Measurements from ENCODE around the gene KSR1.

The KSR1 gene

DNA sequence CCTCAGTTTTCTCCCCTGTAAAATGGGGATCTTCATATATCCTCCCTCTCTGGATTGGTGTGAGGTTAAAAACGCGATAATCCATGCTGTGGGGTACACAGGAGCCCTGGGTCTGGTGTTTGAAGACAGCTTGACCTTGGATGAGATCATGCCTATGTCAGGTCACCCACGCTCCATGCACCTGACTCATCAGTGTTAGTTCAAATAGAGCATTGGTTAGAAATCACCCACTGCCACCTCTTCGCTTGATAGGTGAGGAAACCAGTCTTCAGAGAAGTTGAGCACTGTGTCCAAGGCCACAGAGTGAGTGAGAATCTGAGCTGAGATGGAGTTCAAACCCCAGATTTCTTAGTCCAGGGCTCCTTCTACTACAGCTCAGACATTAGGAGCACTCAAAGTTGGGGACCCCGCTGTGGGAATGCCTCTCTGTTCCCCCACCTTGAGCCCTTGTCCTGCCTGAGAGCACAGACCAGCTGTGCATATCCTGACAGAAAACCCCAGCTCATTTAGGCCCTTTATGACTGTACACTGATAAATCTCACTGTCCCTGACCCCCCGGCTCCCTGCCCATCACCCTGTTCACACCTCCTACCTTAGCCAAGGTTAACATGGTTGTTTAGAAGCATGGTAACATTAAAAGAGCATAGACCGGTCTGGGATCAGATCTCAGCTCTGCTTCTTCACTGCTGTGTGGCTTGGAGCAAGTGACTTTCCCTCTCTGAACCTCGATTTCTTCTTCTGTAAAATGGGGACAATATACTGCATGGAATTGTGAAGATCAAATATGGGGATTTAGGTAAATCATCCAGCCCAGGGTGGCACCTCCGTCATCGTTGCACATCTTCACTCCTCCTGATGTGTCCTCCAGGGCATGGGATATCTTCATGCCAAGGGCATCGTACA, 152.3 kb downstream of the KSR1 start:
- Mint-ChIP-seq H3K4me3 (no peak overlapping the region), H3K9me3 (no peaks in the 10 kb centered on the region), H3K27ac (no peak overlapping the region), H3K27me3 (no peaks in the 10 kb centered on the region), H3K36me3 (ENCODE audit: low read depth) (peaks cover 95% of the 10 kb centered on the region), H3K4me1 (ENCODE audit: low read depth) (no peaks in the 10 kb centered on the region)
- intact Hi-C loops (cut with micrococcal nuclease), result loop anchor here (5.0 kb wide), 1 partner anchor 149 kb away; no protein-coding TSS in a partner anchor

DNA sequence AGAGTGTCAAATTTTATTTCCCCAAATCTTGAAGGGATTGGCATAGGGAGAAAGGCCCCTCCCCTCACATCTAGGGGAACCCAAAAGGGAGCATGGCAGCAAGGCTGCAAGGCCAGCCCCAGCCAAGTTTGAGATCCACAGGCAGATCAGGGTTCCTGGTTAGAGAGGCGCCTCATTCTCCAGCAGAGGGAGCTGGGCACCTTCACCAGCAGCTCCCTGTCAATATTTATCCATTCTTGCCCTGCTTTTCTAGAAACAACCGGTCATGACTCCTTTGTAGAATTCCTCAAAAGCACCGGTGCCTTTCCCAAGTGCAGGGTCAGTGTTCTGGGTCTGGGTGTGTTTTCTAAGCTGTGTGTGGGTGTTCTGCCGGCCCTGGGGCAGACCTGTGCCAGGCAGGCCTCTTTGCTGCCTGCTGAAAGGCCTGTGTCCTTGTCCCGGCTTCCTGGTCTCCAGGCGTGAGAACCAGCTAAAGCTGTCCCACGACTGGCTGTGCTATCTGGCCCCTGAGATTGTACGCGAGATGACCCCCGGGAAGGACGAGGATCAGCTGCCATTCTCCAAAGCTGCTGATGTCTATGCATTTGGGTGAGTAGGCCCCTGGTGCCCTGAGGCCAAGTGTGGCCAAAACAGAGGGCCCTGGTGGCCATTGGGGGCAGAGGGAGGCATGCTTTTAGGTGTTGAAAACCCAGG, 153.5 kb downstream of the KSR1 start:
- H3K36me3 Mint-ChIP-seq (ENCODE audit: low read depth), result peaks cover 92% of the 10 kb centered on the region
- no peaks in the 10 kb centered on the region for H3K27me3 Mint-ChIP-seq
- no peaks in the 10 kb centered on the region for H3K4me1 Mint-ChIP-seq (ENCODE audit: low read depth)
- intact Hi-C loops (cut with micrococcal nuclease), result loop anchor here (5.0 kb wide), 1 partner anchor 148 kb away; no protein-coding TSS in a partner anchor
- H3K27ac Mint-ChIP-seq, result no peak overlapping the region
- H3K4me3 Mint-ChIP-seq, result no peak overlapping the region
- no peaks in the 10 kb centered on the region for H3K9me3 Mint-ChIP-seq

DNA sequence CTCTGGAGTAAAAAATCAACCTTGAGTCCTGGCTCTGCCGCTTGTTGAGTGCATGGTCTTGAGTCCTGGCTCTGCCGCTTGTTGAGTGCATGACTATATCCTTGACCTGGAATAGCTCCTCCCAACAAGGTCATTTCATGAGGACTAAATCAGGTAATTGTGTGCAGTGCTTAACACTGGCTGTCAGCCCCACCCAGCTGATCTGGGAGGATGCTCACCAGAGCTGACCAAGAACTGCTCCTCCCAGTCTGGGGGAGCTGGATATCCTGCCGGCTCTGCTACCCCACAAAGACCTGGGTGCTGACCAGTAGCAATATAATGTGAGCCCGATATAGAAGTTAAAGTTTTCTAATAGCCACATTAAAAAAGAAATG, 154.0 kb downstream of the KSR1 start:
- intact Hi-C loops (cut with micrococcal nuclease), result no loop called here
- Mint-ChIP-seq H3K36me3 (ENCODE audit: low read depth) (peaks cover 92% of the 10 kb centered on the region), H3K9me3 (no peaks in the 10 kb centered on the region), H3K4me3 (no peak overlapping the region), H3K27ac (no peak overlapping the region), H3K4me1 (ENCODE audit: low read depth) (no peaks in the 10 kb centered on the region), H3K27me3 (no peaks in the 10 kb centered on the region)

DNA sequence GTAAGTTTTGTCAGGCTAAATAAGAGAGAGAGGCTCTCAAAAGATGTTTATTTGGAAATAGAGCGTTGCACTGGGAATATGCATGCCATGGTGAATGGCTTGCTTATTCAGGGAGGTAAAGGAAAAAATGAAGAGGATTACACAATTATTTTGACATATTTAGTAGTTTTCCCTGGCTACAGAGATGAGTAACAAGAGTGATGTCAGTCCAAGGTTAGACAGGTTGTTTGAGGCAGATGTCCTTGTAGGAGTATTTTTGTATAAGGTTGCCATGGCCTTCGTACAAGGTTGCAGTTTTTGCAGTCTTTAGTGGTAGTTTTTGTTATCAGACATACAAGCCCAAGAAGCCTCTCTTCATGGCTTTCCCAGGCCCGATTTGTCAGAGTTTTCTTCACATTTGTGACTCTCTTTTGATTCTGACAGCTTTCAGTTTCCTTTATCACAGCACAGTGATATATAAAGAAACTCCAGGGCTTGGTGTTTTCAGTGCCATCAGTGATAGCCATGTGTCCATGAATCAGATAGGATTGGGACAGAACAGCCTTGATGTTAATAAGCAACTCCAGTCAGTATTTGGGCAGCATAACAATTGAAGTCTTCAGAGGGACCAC, 156.0 kb downstream of the KSR1 start:
- H3K4me1 Mint-ChIP-seq (ENCODE audit: low read depth), result no peaks in the 10 kb centered on the region
- intact Hi-C loops (cut with micrococcal nuclease), result no loop called here
- H3K27ac Mint-ChIP-seq, result no peak overlapping the region
- H3K36me3 Mint-ChIP-seq (ENCODE audit: low read depth), result peaks cover 96% of the 10 kb centered on the region
- no peaks in the 10 kb centered on the region for H3K27me3 Mint-ChIP-seq
- no peak overlapping the region for H3K4me3 Mint-ChIP-seq
- no peaks in the 10 kb centered on the region for H3K9me3 Mint-ChIP-seq

DNA sequence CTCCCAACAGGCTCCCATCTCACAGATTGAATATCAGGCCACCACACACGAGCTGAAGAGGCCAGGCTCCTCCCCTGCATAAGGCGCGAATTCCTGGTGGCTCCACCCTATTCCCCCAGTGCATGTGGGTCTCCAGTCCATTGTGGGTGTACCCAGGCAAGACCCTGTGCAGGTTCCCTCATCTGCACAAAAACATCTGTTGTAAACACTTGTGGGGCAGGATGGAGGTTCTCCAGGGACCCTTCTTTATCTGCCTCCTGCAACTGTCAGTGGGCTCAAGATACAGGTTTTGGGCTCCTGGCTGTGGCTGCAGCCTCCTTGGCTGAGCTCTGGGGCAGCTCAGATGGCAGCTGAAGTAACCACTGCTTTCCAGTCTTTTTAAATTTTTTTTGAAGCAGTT, 157.2 kb downstream of the KSR1 start:
- intact Hi-C loops (cut with micrococcal nuclease), result no loop called here
- Mint-ChIP-seq H3K27ac (no peak overlapping the region), H3K4me3 (no peak overlapping the region), H3K36me3 (ENCODE audit: low read depth) (peaks cover 96% of the 10 kb centered on the region), H3K4me1 (ENCODE audit: low read depth) (no peaks in the 10 kb centered on the region), H3K9me3 (no peaks in the 10 kb centered on the region), H3K27me3 (no peaks in the 10 kb centered on the region)

DNA sequence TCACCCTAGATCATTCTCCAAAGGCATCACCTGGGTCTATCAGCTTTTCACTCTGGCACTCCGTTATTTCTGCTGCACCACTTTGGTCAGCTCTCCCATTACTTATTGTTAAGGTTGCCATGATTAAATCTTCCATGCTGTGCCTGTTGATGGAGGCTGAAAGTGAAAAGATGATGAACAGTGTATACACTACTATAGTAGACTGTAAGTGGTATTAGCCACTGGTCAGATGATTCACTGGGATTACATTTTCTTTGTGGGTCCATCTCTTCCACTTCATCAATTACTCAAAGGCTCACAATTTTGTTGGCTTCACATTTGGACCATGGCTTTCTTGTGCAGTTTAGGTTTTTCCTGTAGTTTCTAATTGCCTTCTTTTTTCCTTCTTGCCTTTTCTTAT, 158.9 kb downstream of the KSR1 start:
- H3K27me3 Mint-ChIP-seq, result no peaks in the 10 kb centered on the region
- intact Hi-C loops (cut with micrococcal nuclease), result no loop called here
- peaks cover 93% of the 10 kb centered on the region for H3K36me3 Mint-ChIP-seq (ENCODE audit: low read depth)
- no peak overlapping the region for H3K27ac Mint-ChIP-seq
- no peak overlapping the region for H3K4me3 Mint-ChIP-seq
- no peaks in the 10 kb centered on the region for H3K4me1 Mint-ChIP-seq (ENCODE audit: low read depth)
- no peaks in the 10 kb centered on the region for H3K9me3 Mint-ChIP-seq

DNA sequence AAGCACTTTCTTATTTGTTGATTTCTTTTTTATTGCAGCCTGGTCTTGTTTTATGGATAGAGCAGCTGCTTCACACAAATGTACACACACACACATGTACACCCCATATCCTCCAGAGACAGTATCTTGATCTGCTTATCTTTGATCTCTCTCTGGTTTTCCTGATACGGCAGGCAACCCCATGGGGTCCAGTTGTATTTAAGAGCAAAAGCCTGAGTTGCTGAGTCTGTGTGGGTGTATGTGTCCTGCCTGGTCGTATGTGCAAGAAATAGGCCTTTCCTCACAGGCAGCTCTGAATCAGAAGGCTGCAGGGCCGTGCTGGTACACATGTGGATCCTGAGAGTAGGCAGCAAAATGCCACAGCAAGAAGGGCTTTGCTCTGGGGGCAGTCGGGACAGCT, 160.2 kb downstream of the KSR1 start:
- H3K4me1 Mint-ChIP-seq (ENCODE audit: low read depth), result no peaks in the 10 kb centered on the region
- intact Hi-C loops (cut with micrococcal nuclease), result no loop called here
- no peaks in the 10 kb centered on the region for H3K9me3 Mint-ChIP-seq

DNA sequence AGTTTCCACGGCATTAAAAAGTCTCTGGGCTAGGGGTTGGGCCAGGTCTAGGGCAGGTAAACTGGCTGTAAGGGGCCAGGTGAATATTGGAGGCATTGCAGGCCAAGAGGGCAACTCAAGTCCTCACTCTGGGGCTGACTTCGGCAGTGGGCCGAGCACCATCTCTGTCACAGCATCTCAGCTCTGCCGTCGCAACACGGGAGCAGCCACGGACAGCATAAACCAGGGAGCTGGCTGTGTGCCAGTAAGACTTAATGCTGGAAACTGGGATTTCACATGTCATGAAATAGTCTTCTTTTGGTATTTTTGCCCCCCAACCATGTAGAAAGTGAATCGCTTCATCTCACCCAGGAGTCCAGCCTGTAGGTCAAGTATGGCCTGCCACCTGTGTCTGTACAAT, 162.2 kb downstream of the KSR1 start:
- peaks cover 94% of the 10 kb centered on the region for H3K36me3 Mint-ChIP-seq (ENCODE audit: low read depth)

More for the DNA sequence above, 160.2 kb downstream of the KSR1 start:
- Mint-ChIP-seq H3K36me3 (ENCODE audit: low read depth) (peaks cover 94% of the 10 kb centered on the region), H3K4me3 (no peak overlapping the region), H3K27ac (no peak overlapping the region), H3K27me3 (no peaks in the 10 kb centered on the region)

DNA sequence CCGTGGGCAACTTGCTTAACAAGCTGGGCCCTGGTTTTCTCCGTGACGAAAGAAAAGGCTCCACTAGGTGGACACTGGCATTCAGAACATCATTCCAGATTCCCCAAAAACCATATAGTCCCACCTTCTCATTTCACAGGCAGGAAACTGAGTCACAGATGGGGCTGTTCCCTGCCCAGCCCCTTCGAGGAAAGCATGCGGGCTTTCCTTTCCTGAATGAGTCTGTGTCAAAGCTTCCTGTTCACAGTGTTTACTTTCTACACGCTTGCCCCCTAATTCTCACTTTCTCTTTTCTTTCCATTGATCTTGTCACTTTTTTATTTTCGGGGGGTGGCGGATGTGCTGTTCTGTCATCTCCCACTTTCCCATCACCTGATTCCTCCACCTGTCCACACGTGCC, 164.5 kb downstream of the KSR1 start:
- Mint-ChIP-seq H3K27me3 (no peaks in the 10 kb centered on the region), H3K9me3 (no peaks in the 10 kb centered on the region), H3K4me3 (no peak overlapping the region), H3K4me1 (ENCODE audit: low read depth) (no peaks in the 10 kb centered on the region), H3K36me3 (ENCODE audit: low read depth) (peaks cover 85% of the 10 kb centered on the region), H3K27ac (no peak overlapping the region)
- intact Hi-C loops (cut with micrococcal nuclease), result no loop called here

More for the DNA sequence above, 162.2 kb downstream of the KSR1 start:
- Mint-ChIP-seq H3K27ac (no peak overlapping the region), H3K4me3 (no peak overlapping the region), H3K9me3 (no peaks in the 10 kb centered on the region), H3K27me3 (no peaks in the 10 kb centered on the region), H3K4me1 (ENCODE audit: low read depth) (no peaks in the 10 kb centered on the region)
- intact Hi-C loops (cut with micrococcal nuclease), result no loop called here

DNA sequence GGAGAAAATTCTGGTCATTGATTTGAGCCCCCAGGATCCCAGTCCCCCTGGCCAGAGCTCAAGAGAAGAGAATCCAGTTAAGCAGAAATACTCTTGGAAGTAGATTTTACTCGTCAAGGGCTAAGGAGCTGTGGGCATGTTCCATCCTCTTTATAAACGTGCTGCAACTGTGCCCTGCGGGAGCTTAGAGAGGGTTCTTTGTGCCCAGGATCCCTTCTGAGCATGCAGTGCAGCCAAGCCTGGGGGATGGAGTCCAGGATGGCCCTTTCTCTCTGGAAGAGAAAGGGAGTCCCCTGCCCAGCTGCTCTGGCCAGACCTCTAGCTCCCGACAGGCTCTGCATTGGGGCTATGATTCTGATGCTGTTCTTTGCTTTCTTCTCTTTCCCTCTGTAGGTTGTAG, 165.3 kb downstream of the KSR1 start:
- Mint-ChIP-seq H3K27ac (no peak overlapping the region), H3K4me3 (no peak overlapping the region), H3K9me3 (no peaks in the 10 kb centered on the region), H3K4me1 (ENCODE audit: low read depth) (no peaks in the 10 kb centered on the region), H3K36me3 (ENCODE audit: low read depth) (peaks cover 77% of the 10 kb centered on the region), H3K27me3 (no peaks in the 10 kb centered on the region)
- intact Hi-C loops (cut with micrococcal nuclease), result no loop called here

DNA sequence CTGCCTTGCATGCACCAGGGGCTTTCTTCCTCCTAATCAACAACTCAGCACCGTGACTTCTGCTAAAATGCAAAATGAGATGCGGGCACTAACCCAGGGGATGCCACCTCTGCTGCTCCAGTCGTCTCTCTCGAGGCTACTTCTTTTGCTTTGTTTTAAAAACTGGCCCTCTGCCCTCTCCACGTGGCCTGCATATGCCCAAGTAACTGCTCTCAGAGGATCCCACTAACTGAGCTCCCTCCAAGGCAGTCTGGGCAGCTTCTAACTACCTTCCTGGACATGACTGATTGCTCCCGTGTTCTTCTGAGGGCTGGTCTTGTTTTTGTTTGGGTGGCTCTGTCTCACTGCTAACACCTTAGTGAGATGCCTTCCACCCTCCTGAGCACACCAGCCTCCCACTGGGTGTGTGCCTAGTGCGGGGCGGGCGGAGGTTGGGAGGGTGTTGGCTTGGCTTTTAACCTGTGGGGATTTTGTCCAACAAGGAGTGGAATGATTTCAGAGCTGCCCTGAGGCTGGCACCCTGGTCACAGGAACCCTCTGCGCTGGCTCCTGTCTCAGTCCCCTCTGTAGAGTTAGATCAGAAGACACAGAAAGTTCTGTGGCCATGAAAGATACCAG, 165.8 kb downstream of the KSR1 start:
- Mint-ChIP-seq H3K4me3 (no peak overlapping the region), H3K36me3 (ENCODE audit: low read depth) (peaks cover 72% of the 10 kb centered on the region), H3K27me3 (no peaks in the 10 kb centered on the region), H3K27ac (no peak overlapping the region), H3K4me1 (ENCODE audit: low read depth) (no peaks in the 10 kb centered on the region), H3K9me3 (no peaks in the 10 kb centered on the region)
- intact Hi-C loops (cut with micrococcal nuclease), result no loop called here

DNA sequence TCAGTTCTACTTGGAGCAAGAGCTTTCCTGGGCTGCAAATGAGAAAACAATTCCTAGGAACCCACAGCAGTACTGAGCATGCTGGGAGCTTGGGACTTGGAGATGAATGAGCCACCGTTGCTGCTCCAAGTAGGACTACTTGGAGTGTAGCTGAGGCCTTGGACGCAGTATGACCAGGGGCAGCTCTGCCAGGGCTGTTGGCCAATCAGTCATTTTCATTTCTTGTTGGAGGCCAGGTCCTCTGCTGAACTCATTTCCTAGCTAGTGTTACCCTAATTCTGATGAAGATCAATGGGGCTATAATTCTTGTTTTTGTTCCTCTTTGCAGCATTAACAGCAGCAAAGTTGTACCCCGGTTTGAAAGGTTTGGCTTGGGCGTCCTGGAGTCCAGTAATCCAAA, 166.7 kb downstream of the KSR1 start:
- Mint-ChIP-seq H3K36me3 (ENCODE audit: low read depth) (peaks cover 63% of the 10 kb centered on the region), H3K4me3 (no peak overlapping the region), H3K27me3 (no peaks in the 10 kb centered on the region), H3K9me3 (no peaks in the 10 kb centered on the region), H3K27ac (no peak overlapping the region), H3K4me1 (ENCODE audit: low read depth) (no peaks in the 10 kb centered on the region)
- intact Hi-C loops (cut with micrococcal nuclease), result no loop called here

DNA sequence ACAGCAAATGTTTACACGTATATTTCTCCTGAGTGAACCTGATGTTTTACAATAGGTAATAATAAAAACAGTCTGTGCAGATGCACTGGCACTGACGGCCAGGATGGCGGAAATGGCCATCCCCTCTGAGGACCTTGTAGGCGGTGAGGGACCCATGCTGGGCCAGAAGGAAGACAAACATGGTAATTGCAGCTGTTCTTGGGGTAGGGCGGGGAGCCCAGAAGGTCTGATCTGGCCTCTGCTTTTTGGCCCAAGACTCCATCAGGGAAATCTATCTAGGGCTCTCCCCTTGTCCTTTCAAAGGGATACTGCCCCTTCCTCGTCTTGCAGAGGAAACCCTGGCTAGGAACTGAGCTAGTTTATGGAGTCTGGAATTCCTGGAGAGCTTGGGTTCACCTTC, 167.4 kb downstream of the KSR1 start:
- H3K27ac Mint-ChIP-seq, result no peak overlapping the region
- no peaks in the 10 kb centered on the region for H3K4me1 Mint-ChIP-seq (ENCODE audit: low read depth)
- H3K36me3 Mint-ChIP-seq (ENCODE audit: low read depth), result peaks cover 56% of the 10 kb centered on the region
- intact Hi-C loops (cut with micrococcal nuclease), result no loop called here
- H3K4me3 Mint-ChIP-seq, result no peak overlapping the region
- H3K27me3 Mint-ChIP-seq, result no peaks in the 10 kb centered on the region
- no peaks in the 10 kb centered on the region for H3K9me3 Mint-ChIP-seq

DNA sequence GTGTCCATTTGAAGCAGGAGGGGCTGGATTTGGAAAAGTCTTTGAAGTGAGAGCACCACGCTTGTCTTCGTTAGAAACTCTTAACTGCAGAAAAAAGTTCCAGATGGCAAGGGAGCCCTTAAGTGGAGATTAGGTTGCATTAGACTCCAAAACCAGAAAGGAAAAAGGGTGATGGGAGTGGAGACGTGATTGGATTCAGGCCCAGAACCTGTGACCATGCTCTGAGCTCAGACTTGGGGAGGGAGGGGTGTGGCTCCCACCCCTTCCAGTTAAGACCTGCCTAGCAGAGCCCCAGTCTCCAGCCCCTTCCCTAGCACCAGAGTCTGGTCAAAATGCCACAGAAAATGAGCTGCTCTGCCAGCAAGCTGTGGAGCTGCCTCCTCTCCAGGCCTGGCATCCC, 168.3 kb downstream of the KSR1 start:
- H3K27ac Mint-ChIP-seq, result no peak overlapping the region
- H3K27me3 Mint-ChIP-seq, result no peaks in the 10 kb centered on the region
- no peaks in the 10 kb centered on the region for H3K9me3 Mint-ChIP-seq
- H3K4me1 Mint-ChIP-seq (ENCODE audit: low read depth), result no peaks in the 10 kb centered on the region
- intact Hi-C loops (cut with micrococcal nuclease), result no loop called here
- no peak overlapping the region for H3K4me3 Mint-ChIP-seq
- H3K36me3 Mint-ChIP-seq (ENCODE audit: low read depth), result peaks cover 56% of the 10 kb centered on the region
